Neural cell (in vitro differentiated cells): Measurements from ENCODE around the gene HEG1. TPM values are rescaled to one million over a fixed set of nuclear protein-coding genes. Genes with fewer than 3 reads are reported as not detected.

Experiments used
- H2AFZ ChIP-seq: fragments of 200-600, 300-800 bp; sonication (generic), shearing (Covaris generic); 2 replicates; pipeline ENCODE4 v1.6.0; 2014; ENCODE audit warnings: low read depth, mild to moderate bottlenecking, antibody characterized with exemption, low read length, moderate library complexity
- H3F3A ChIP-seq: fragments of 200-600 bp; shearing (Covaris generic); 2 replicates; pipeline ENCODE4 v1.6.1; 2016; ENCODE audit warnings: mild to moderate bottlenecking, moderate library complexity, mixed read lengths, antibody characterized with exemption, low read length; ENCODE audit not compliant: insufficient read depth, poor library complexity, severe bottlenecking
- H3K27ac ChIP-seq: fragments of 200-600, 300-800 bp; sonication (generic), shearing (Covaris generic); 2 replicates; pipeline ENCODE4 v1.5.1; 2014; ENCODE audit warnings: mild to moderate bottlenecking, low read length, moderate library complexity
- H3K27me3 ChIP-seq: fragments of 300-800, 200-600 bp; sonication (generic), shearing (Covaris generic); 2 replicates; pipeline ENCODE4 v1.6.0; 2014; ENCODE audit warnings: mild to moderate bottlenecking, low read depth, low read length, moderate library complexity; ENCODE audit not compliant: insufficient read depth
- H3K36me3 ChIP-seq: fragments of 300-800, 200-600 bp; sonication (generic), shearing (Covaris generic); 2 replicates; pipeline ENCODE4 v1.5.1; 2014; ENCODE audit warnings: mild to moderate bottlenecking, antibody characterized with exemption, low read length, moderate library complexity; ENCODE audit not compliant: insufficient read depth
- H3K4me2 ChIP-seq: fragments of 300-800, 200-600 bp; sonication (generic), shearing (Covaris generic); 2 replicates; pipeline ENCODE4 v1.6.0; 2014; ENCODE audit warnings: mild to moderate bottlenecking, low read length
- H3K4me3 ChIP-seq: fragments of 300-800, 200-600 bp; sonication (generic), shearing (Covaris generic); 2 replicates; pipeline ENCODE4 v1.5.1; 2014; ENCODE audit warnings: mild to moderate bottlenecking, low read length, moderate library complexity
- H3K79me2 ChIP-seq: fragments of 200-600 bp; shearing (Covaris generic); replicated peaks from 2 replicates; pipeline ENCODE4 v1.6.0; 2014; ENCODE audit warnings: mild to moderate bottlenecking, low read length, moderate library complexity; ENCODE audit not compliant: insufficient read depth
- H3K9ac ChIP-seq: fragments of 300-800, 200-600 bp; sonication (generic), shearing (Covaris generic); 2 replicates; pipeline ENCODE4 v1.6.1; 2016; ENCODE audit warnings: mild to moderate bottlenecking, low read length, mixed read lengths
- H3K9me2 ChIP-seq: fragments of 200-600 bp; shearing (Covaris generic); 2 replicates; pipeline ENCODE4 v1.6.1; 2016; ENCODE audit warnings: mild to moderate bottlenecking, low read length, mixed read lengths; ENCODE audit not compliant: insufficient read depth
- H3K9me3 ChIP-seq: fragments of 200-600, 300-800 bp; sonication (generic), shearing (Covaris generic); 2 replicates; pipeline ENCODE4 v1.6.1; 2016; ENCODE audit warnings: mild to moderate bottlenecking, mixed run types, low read length, moderate library complexity, mixed read lengths
- H4K20me1 ChIP-seq: fragments of 200-600 bp; shearing (Covaris generic); 2 replicates; pipeline ENCODE4 v1.6.1; 2016; ENCODE audit warnings: mild to moderate bottlenecking, mixed run types; ENCODE audit not compliant: insufficient read depth
- CTCF ChIP-seq: fragments of 450-650 bp; IDR thresholded peaks from 2 replicates; pipeline ENCODE4 v1.5.1; 2014; ENCODE audit warnings: antibody characterized with exemption, mild to moderate bottlenecking, moderate library complexity; ENCODE audit not compliant: poor library complexity, severe bottlenecking
- EP300 ChIP-seq: fragments of 450-650 bp; conservative IDR thresholded peaks from 2 replicates; pipeline ENCODE4 v1.6.1; 2014; ENCODE audit warnings: antibody characterized with exemption, mild to moderate bottlenecking, moderate library complexity; ENCODE audit not compliant: poor library complexity, severe bottlenecking
- EZH2 ChIP-seq: fragments of 200-600, 300-800 bp; shearing (Covaris generic), sonication (generic); IDR thresholded peaks from 2 replicates; pipeline ENCODE4 v1.6.1; 2014; ENCODE audit warnings: antibody characterized with exemption, low read length, borderline replicate concordance, mild to moderate bottlenecking; ENCODE audit not compliant: insufficient read depth, poor library complexity, severe bottlenecking
- MXI1 ChIP-seq: fragments of 450-650 bp; conservative IDR thresholded peaks from 2 replicates; pipeline ENCODE4 v1.6.1; 2014; ENCODE audit warnings: antibody characterized with exemption, mild to moderate bottlenecking; ENCODE audit not compliant: poor library complexity, severe bottlenecking
- POLR2AphosphoS5 ChIP-seq: IDR thresholded peaks from 2 replicates; pipeline ENCODE4 v1.6.1; 2012
- RAD21 ChIP-seq: fragments of 450-650 bp; conservative IDR thresholded peaks from 2 replicates; pipeline ENCODE4 v1.6.1; 2014; ENCODE audit warnings: antibody characterized with exemption, mild to moderate bottlenecking, moderate library complexity
- REST ChIP-seq: IDR thresholded peaks from 2 replicates; pipeline ENCODE4 v1.6.1; 2012; ENCODE audit warnings: borderline replicate concordance
- SMC3 ChIP-seq: fragments of 450-650 bp; conservative IDR thresholded peaks from 2 replicates; pipeline ENCODE4 v1.6.1; 2014; ENCODE audit warnings: antibody characterized with exemption, mild to moderate bottlenecking, moderate library complexity; ENCODE audit not compliant: poor library complexity
- TAF1 ChIP-seq: IDR thresholded peaks from 2 replicates; pipeline ENCODE4 v1.6.1; 2012; ENCODE audit warnings: low read depth
- polyA plus RNA-seq: library from polyadenylated mRNA; depleted of rRNA; stranded (reverse); fragments of >200 nt; gene quantifications from 2 replicates; pipeline ENCODE4 v1.2.3, GENCODE V29; 2014

Gene HEG1
- polyA plus RNA-seq, 1 donor from 2014 or later, result 0.48 TPM

- Histone ChIP-seq H3K9me2 (no peaks in the 10 kb centered on the region), H3F3A (no peaks in the 10 kb centered on the region), H3K9me3 (no peaks in the 10 kb centered on the region), H2AFZ (no peak overlapping the region), H3K27me3 (no peaks in the 10 kb centered on the region), H4K20me1 (no peaks in the 10 kb centered on the region), H3K79me2 (no peaks in the 10 kb centered on the region), H3K27ac (no peak overlapping the region), H3K4me2 (no peak overlapping the region), H3K9ac (no peak overlapping the region), H3K4me3 (no peak overlapping the region), H3K36me3 (no peaks in the 10 kb centered on the region)
- TF ChIP-seq CTCF (no peak), POLR2AphosphoS5 (no peak), REST (no peak), EP300 (no peak), EZH2 (no peak), TAF1 (no peak), RAD21 (no peak), MXI1 (no peak), SMC3 (no peak)
These were observed 116.9 kb downstream of the HEG1 start for GRCh38 chr3:124938896-124939295.

- Histone ChIP-seq H3K9me2 (no peaks in the 10 kb centered on the region), H4K20me1 (no peaks in the 10 kb centered on the region), H3K27ac (no peak overlapping the region), H3K27me3 (no peaks in the 10 kb centered on the region), H3K9me3 (no peaks in the 10 kb centered on the region), H3K36me3 (no peaks in the 10 kb centered on the region), H3K4me2 (no peak overlapping the region), H3K4me3 (no peak overlapping the region), H3K79me2 (no peaks in the 10 kb centered on the region), H3K9ac (no peak overlapping the region), H2AFZ (no peak overlapping the region), H3F3A (no peaks in the 10 kb centered on the region)
- TF ChIP-seq TAF1 (no peak), POLR2AphosphoS5 (no peak), RAD21 (no peak), CTCF (no peak), EZH2 (no peak), MXI1 (no peak), EP300 (no peak), SMC3 (no peak), REST (no peak)
These were observed 118.7 kb downstream of the HEG1 start for GRCh38 chr3:124937049-124937448.
